ENCODE measurements around the gene HMGCS2. TPM values are rescaled to one million over a fixed set of nuclear protein-coding genes. Genes with fewer than 3 reads are reported as not detected.
"Not testable (repeated sequence)": the region's sequence is repeated elsewhere in the genome, so short reads cannot be mapped to it uniquely, and the experiment has no call there.

The HMGCS2 gene
- total and polyA plus RNA-seq, 2 experiments from 2014 or later = not detected

- Histone ChIP-seq H3K9ac (no peak overlapping the region), H3F3A (ENCODE audit: insufficient read depth) (no peaks in the 10 kb centered on the region), H3K4me2 (ENCODE audit: unreplicated experiment) (no peak overlapping the region), H3K27me3 (replicated peaks; ENCODE audit: insufficient read depth) (no peaks in the 10 kb centered on the region), H3K27ac (no peak overlapping the region), H3K36me3 (ENCODE audit: low read depth) (no peaks in the 10 kb centered on the region), H3K9me3 (ENCODE audit: low read depth) (no peaks in the 10 kb centered on the region), H2AFZ (no peak overlapping the region), H3K9me2 (ENCODE audit: insufficient read depth) (no peaks in the 10 kb centered on the region), H4K20me1 (ENCODE audit: insufficient read depth) (no peaks in the 10 kb centered on the region), H3K4me1 (ENCODE audit: insufficient read depth) (peaks cover 12% of the 10 kb centered on the region; the same call in 1 of the 2 replicates), H3K79me2 (ENCODE audit: insufficient read depth) (no peaks in the 10 kb centered on the region), H3K4me3 (no peak overlapping the region)
- WGBS, 2 experiments (ENCODE audit: low coverage in 1 of 2, low lambda C conversion rate in 2 of 2, missing lambda C conversion rate in 2 of 2) = 45 to 51% methylated on average over 9 of the region's 9 CpGs
- DNase-seq = no peak
- in situ Hi-C loops (cut with MboI) = no loop called here
- TF ChIP-seq EZH2phosphoT487 (IDR thresholded peaks at IDR 0.05; ENCODE audit: insufficient read depth, low read depth) = no peak
- no peak for TF ChIP-seq EZH2 (IDR thresholded peaks at IDR 0.05; ENCODE audit: insufficient read depth, poor library complexity, severe bottlenecking)
Measured at GRCh38 chr1:119790451-119791198, 21.9 kb upstream of the HMGCS2 start.

GRCh38 chr1:119787776-119788175 lies 19.1 kb upstream of the HMGCS2 start:
- H3K9me2 ChIP-seq (ENCODE audit: insufficient read depth) = no peaks in the 10 kb centered on the region
- TF ChIP-seq EZH2phosphoT487 (IDR thresholded peaks at IDR 0.05; ENCODE audit: insufficient read depth, low read depth) = no peak
- no peak for TF ChIP-seq EZH2 (IDR thresholded peaks at IDR 0.05; ENCODE audit: insufficient read depth, poor library complexity, severe bottlenecking)
- H3K4me1 ChIP-seq (ENCODE audit: insufficient read depth) = peaks cover 12% of the 10 kb centered on the region; the same call in 1 of the 2 replicates
- WGBS, 2 experiments (ENCODE audit: low coverage in 1 of 2, low lambda C conversion rate in 2 of 2, missing lambda C conversion rate in 2 of 2) = 69 to 71% methylated on average over 2 of the region's 2 CpGs
- no peak overlapping the region for H3K4me2 ChIP-seq (ENCODE audit: unreplicated experiment)
- no peaks in the 10 kb centered on the region for H3K36me3 ChIP-seq (ENCODE audit: low read depth)
- no peak overlapping the region for H2AFZ ChIP-seq
- H3K4me3 ChIP-seq = no peak overlapping the region
- no peaks in the 10 kb centered on the region for H3K79me2 ChIP-seq (ENCODE audit: insufficient read depth)
- H3K27ac ChIP-seq = no peak overlapping the region
- H3K9me3 ChIP-seq (ENCODE audit: low read depth) = no peaks in the 10 kb centered on the region
- DNase-seq = peak; percentile 25
- H3K27me3 ChIP-seq (replicated peaks; ENCODE audit: insufficient read depth) = no peaks in the 10 kb centered on the region
- H3K9ac ChIP-seq = no peak overlapping the region
- H3F3A ChIP-seq (ENCODE audit: insufficient read depth) = 0 out of 2 replicates have a peak, but pooled peaks cover 3% of the 10 kb centered on the region
- in situ Hi-C loops (cut with MboI) = no loop called here
- H4K20me1 ChIP-seq (ENCODE audit: insufficient read depth) = no peaks in the 10 kb centered on the region

GRCh38 chr1:119786473-119787050 lies 17.9 kb upstream of the HMGCS2 start:
- H3K4me2 ChIP-seq (ENCODE audit: unreplicated experiment); H3K9ac ChIP-seq; H3K36me3 ChIP-seq (ENCODE audit: low read depth); H2AFZ ChIP-seq; H3K9me2 ChIP-seq (ENCODE audit: insufficient read depth); H4K20me1 ChIP-seq (ENCODE audit: insufficient read depth); H3K4me3 ChIP-seq; H3K79me2 ChIP-seq (ENCODE audit: insufficient read depth); in situ Hi-C loops (cut with MboI); H3K9me3 ChIP-seq (ENCODE audit: low read depth); H3F3A ChIP-seq (ENCODE audit: insufficient read depth); H3K27ac ChIP-seq; H3K27me3 ChIP-seq (replicated peaks; ENCODE audit: insufficient read depth): not testable (repeated sequence)
- peak; percentile 37 for DNase-seq
- H3K4me1 ChIP-seq (ENCODE audit: insufficient read depth) = peaks cover 12% of the 10 kb centered on the region; the same call in 1 of the 2 replicates
- 37 to 49% methylated on average over 4 of the region's 4 CpGs for WGBS, 2 experiments (ENCODE audit: low coverage in 1 of 2, low lambda C conversion rate in 2 of 2, missing lambda C conversion rate in 2 of 2)

DNA sequence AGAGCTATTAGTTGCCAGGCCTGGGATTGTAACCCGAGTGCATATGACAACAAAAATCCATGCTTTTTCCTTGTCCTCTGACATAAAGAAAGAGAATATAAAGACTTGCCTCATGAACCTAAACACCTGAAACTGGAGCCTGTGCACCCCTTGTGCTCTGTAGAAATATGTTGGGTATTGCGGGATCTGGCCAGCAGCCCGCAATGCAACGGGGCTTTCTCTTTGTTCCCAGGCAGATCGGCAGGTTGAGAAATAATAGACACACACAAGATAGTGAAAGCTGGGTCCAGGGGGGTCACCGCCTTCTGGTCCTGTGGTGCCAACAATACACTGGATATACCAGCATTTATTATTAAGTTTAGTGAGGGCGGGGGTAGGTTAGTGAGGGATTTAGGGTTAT lies 17.3 kb upstream of the HMGCS2 start:
- H3K36me3 ChIP-seq (ENCODE audit: low read depth); H4K20me1 ChIP-seq (ENCODE audit: insufficient read depth); H3K4me3 ChIP-seq; H3K27ac ChIP-seq; H3K27me3 ChIP-seq (replicated peaks; ENCODE audit: insufficient read depth); H3K9ac ChIP-seq; DNase-seq; H3F3A ChIP-seq (ENCODE audit: insufficient read depth); H3K9me3 ChIP-seq (ENCODE audit: low read depth); in situ Hi-C loops (cut with MboI); H3K9me2 ChIP-seq (ENCODE audit: insufficient read depth); H2AFZ ChIP-seq; H3K4me2 ChIP-seq (ENCODE audit: unreplicated experiment); H3K79me2 ChIP-seq (ENCODE audit: insufficient read depth): not testable (repeated sequence)
- 83 to 85% methylated on average over 7 of the region's 7 CpGs for WGBS, 2 experiments (ENCODE audit: low coverage in 1 of 2, low lambda C conversion rate in 2 of 2, missing lambda C conversion rate in 2 of 2)
- peaks cover 12% of the 10 kb centered on the region; the same call in 1 of the 2 replicates for H3K4me1 ChIP-seq (ENCODE audit: insufficient read depth)
